Sigmoid colon (tissue), 4 donors: ENCODE results near the gene MALAT1.
A peak's percentile ranks its signal among the peaks of the same experiment; 100 is the strongest.

Experiments used
- CTCF ChIP-seq, 4 experiments: fragments of 450-650 bp in 3 of 4; fragments of 200-600 bp in 1 of 4; IDR thresholded peaks; one replicate each; pipeline ENCODE4 v1.5.1; 2016 to 2019; ENCODE audit warnings: antibody characterized with exemption in 4 of 4, mild to moderate bottlenecking in 3 of 4, moderate library complexity in 2 of 4
- EP300 ChIP-seq, 4 donors: sonication (generic); formaldehyde crosslinking; IDR thresholded peaks; one replicate each; pipeline ENCODE4 v1.6.1; 2017; ENCODE audit warnings: antibody characterized with exemption in 4 of 4

GRCh38 chr11:65487467-65488272 lies 11.2 kb upstream of the MALAT1 start:
- TF ChIP-seq EP300 (IDR thresholded peaks at IDR 0.05) = peak in 3 of 4 donors; percentile 27 to 98 (median 66)
- TF ChIP-seq CTCF (IDR thresholded peaks at IDR 0.05) = no peak
